SK-N-DZ (cell line): ENCODE measurements around the gene TBC1D16. TPM values are rescaled to one million over a fixed set of nuclear protein-coding genes. Genes with fewer than 3 reads are reported as not detected.

Experiments
- DNase-seq: peaks from one replicate; pipeline ENCODE4 v3.0.0-alpha.2; 2015; ENCODE audit warnings: low spot score
- polyA plus RNA-seq, 2 experiments: library from polyadenylated mRNA; depleted of rRNA; stranded (reverse); fragments of >200 nt; gene quantifications; 2 replicates each; pipeline ENCODE4 v1.2.3, GENCODE V29; 2014

TBC1D16 gene
- 29.6 and 30.0 TPM in 2 replicates for polyA plus RNA-seq (2014; cell fraction: cytosol; rRNA removed)
- 20.4 and 25.5 TPM in 2 replicates for polyA plus RNA-seq (2014; cell fraction: nucleus; rRNA removed)

DNA sequence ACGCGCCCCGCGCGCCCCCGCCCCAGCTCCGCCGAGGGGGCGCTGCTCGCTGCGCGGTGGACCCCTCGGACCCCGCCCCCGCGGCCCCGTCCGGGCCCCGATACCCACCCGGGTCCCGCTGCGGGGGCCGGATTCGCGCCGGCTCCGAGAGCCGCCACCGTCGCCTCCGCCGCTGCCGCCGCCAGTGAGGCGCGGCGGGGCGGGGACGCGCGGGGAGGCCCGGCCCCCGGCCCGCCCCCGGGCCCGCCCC lies at the start of gene TBC1D16:
Gene TBC1D16 (minus strand): TSS at position 186 of the 250 bp plus-strand sequence. CDS start 22,325 bp downstream, outside the sequence.
- no peak for DNase-seq

GRCh38 chr17:80084773-80085172 lies 49.1 kb upstream of the TBC1D16 start:
- DNase-seq: no peak

DNA sequence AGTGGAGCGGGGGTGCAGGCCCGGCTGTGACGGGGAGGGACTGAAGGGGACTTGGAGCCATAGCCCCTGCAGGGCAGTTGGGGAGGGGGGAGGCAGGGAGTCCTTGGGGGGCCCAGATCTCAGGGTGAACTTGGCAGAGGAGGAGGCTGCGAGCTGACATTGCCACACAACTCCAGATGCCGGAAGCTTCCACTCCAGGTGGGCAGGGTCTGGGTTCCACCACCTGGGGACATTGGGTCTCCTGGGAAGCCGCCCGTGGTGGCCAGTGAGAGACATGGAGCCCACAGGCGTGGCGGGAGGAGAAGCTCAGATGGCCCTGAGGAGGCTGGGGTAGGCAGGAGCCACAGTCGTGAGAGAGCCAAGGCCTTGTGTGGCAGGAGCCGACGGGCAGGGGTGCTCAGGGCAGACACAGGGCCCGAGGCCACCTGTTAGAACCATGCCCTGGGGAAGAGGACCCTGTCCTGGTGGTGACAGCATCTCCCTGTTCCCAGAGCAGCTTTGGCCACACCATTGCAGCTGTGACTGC lies 47.5 kb upstream of the TBC1D16 start:
- no peak for DNase-seq

GRCh38 chr17:80082403-80083135 lies 46.9 kb upstream of the TBC1D16 start:
- peak; percentile 87 for DNase-seq

DNA sequence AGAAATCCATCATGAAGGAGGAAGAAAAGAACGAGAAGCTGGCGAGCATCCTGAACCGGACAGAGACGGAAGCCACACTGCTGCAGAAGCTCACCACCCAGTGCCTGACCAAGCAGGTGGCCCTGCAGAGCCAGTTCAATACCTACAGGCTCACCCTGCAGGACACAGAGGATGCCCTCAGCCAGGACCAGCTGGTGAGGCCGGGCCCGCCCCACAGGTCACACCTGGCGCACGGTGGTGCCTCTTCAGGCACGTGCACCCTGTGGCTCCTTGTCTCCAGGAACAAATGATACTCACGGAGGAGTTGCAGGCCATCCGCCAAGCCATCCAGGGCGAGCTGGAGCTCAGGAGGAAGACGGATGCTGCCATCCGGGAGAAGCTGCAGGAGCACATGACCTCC lies 45.9 kb upstream of the TBC1D16 start:
- no peak for DNase-seq

DNA sequence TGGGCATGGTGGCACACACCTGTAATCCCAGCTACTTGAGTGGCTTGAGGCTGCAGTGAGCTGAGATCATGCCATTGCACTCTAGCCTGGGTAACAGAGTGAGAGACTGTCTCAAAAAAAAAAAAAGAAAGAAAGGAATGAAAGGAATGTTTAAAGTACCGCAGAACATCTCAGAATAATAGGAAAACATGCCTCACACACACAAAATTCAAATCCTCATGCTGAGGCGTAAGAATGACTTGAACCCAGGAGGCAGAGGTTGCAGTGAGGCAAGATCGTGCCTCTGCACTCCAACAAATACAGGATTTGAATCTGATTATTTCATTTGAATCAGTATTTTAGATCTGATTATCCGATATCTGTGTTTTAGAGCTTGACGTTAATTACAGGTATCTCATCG lies 44.4 kb upstream of the TBC1D16 start:
- DNase-seq: no peak

- DNase-seq: no peak
These were observed 36.7 kb upstream of the TBC1D16 start for GRCh38 chr17:80072410-80072809.

DNA sequence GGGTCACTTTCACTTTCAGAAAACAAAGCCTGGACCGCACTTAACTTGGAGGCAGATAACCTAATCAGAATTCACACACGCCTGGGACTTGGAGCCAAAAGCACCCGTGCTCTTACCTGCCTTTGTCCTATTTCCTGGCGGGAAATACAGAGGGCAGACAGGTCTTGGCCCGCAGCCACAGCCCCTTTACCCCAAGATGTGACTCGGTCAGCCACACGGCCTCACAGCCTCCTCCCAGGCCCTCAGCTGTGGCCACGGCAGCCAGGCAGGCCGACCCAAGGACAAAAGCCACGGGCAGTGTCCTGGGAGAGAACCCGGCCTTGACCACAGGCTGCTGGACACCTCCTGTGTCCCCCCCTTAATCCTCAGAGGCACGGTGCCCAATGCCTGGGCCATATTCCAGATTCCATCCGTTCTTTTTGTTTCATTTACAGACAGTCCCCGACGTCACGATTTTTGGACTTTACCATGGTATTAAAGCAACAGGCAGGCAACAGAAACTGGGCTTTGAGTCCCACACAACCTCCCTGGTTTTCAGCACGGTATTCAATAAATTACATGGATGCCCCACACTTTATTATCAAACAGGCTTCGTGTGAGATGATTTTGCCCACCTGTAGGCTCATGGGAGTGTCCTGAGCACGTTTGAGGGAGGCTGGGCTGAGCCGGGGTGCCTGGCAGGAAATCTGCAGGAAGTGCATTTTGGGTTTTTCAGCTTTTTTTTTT lies 35.6 kb upstream of the TBC1D16 start:
- DNase-seq: no peak

DNA sequence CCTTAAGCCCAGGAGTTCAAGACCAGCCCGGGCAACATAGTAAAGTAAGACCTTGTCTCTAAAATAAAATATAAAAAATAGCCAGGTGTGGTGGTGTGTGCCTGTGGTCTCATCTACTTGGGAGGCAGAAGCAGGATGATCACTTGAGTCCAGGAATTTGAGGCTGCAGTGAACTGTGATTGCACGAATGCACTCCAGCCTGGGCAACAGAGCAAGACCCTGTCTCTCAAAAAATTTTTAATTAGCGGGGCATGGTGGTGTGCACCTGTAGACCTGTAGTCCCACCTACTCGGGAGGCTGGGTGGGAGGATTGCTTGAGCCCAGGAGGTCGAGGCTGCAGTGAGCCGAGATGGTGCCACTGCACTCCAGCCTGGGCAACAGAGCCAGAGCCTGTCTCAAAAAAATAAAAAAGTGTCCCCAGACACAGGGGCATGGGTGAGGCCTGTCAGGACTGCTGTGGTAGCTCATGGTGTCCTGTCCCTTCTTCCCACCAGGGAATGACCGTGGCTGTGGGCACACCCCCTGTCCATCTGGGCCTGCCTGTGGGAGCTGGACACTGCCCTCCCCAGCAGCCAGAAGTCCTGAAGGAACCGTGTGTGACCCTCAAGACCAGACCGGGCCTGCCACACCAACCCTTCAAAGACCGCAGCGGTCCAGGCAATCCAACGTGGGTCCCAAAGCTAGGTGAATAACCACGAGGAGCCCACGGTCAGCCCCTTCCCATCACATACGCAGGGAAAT lies 34.9 kb upstream of the TBC1D16 start:
- DNase-seq: no peak

GRCh38 chr17:80068301-80069222 lies 32.9 kb upstream of the TBC1D16 start:
- peak; percentile 39 for DNase-seq

GRCh38 chr17:80067393-80067986 lies 31.8 kb upstream of the TBC1D16 start:
- DNase-seq: no peak

DNA sequence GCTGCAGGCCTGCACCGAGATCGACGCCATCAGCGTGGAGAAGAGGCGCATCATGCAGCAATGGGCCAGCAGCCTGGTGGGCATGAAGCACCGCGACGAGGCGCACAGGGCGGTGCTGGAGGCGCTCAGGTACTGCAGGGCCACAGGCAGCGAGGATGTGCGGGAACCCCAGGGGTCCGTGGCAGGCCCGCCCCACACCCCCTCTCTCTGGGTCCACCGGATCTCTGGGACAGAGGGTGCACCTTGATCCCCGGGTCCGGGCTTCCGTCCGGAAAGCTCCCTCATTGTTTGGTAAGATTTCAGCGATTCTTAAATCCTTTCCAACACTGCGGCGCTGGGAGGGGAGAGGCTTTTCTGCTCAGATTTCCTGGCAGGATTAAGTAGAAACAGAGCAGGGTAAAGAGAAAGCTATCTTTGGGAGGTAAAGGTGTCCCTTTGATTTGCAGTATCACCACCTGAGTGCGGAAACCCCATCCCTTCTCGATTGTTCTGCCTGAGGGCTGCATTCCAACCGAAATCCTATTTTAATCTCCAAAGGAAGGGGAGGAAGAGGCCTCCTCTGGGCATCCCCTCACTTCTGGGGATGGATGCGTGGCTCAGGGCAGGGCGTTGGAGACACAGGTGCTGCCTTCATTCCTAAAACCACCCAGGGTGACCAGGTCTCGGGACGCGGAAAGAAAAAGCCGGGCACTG lies 30.0 kb upstream of the TBC1D16 start:
- DNase-seq: no peak

- no peak for DNase-seq
These were observed 29.0 kb upstream of the TBC1D16 start for GRCh38 chr17:80064696-80065095.

DNA sequence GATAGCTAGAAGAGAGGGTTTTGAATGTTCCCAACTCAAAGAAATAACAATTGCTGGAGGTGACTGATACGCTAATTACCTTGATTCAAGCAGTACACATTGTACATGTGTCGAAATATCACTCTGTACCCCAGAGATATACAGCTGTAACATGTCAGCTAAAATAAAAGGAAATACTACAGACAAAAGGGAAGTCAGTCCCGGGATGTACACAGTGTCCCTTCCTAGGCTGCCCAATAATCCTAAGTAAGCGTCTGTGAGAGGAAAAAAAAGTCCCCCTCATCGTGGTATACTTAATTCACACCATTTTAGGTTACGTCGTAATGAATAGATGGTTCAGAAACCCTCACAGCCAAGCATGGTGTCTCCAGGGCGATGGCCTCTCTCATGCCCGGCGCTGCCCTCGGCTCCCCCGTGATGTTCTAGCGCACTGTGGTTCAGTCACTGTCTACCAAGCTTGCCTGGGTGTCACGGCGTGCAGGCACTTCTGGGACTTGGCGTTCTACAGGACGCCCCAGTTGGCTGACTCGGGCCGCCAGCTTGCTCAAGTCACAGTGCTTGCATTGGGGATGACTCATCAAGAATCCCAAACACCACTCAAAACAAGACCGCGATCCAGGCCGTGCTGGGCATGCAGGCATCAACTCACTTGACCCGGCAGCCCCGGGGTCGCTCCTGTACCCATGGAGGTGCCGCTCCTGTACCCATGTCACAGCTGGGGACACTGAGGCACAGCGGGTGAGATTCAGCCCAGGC lies 28.3 kb upstream of the TBC1D16 start:
- no peak for DNase-seq

GRCh38 chr17:80061421-80061820 lies 25.7 kb upstream of the TBC1D16 start:
- DNase-seq: no peak

GRCh38 chr17:80060644-80061043 lies 25.0 kb upstream of the TBC1D16 start:
- DNase-seq: no peak

DNA sequence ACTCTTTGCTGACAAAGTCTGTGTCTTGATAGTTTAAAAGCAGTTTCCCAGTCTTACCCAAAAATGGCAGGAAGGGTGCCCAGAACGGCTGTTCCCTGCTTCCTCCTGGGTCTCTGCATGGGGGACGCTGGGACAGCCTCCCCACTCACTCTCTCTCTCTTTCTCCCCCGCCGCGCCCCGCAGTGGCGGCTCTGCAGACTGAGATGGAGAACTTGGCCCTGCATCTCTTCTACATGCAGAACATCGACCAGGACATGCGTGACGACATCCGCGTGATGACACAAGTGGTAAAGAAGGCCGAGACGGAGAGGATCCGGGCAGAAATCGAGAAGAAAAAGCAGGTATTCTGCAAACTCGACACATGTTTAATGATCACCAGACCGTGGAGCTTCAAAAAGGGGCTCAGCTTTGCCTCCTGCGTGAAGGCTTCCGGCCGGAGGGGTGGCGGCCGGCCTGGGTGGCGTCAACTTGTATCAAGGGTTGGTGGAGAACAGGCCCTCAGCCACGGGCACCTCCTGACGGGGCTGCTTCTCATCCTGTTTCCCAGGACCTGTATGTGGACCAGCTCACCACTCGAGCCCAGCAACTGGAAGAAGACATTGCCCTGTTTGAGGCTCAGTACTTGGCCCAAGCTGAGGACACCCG lies 22.8 kb upstream of the TBC1D16 start:
- DNase-seq: no peak

GRCh38 chr17:80055597-80055996 lies 19.9 kb upstream of the TBC1D16 start:
- DNase-seq: no peak

DNA sequence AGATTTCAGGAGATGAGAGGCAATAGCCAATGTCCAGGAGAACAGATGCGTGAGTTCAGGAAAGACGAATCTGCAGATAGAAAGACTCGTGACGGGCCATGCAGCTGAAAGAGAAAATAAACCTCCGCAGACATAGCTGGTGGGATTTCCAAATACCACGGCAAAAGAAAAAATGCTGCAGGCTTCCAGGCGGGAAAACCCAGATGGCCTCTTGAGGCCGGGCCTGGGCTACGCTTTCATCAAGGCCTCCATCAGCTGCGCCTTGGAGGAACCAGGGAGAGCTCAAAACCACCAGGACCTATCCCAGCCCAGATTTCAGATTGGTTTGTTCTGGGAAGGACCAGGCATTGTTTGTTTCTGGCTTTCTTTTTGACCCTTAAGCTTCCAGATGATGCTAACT lies 17.4 kb upstream of the TBC1D16 start:
- DNase-seq: no peak
